Transverse colon (tissue), 4 donors: Measurements from ENCODE around the gene RCC2.

ENCODE experiments used
- EP300 ChIP-seq: sonication (generic); formaldehyde crosslinking; IDR thresholded peaks from one replicate; pipeline ENCODE4 v1.6.1; 2017; ENCODE audit warnings: antibody characterized with exemption, low read depth
- POLR2A ChIP-seq: fragments of 450-650 bp; IDR thresholded peaks from one replicate; pipeline ENCODE4 v1.6.1; 2016; ENCODE audit warnings: antibody characterized with exemption, mild to moderate bottlenecking, moderate library complexity
- POLR2AphosphoS5 ChIP-seq, 3 donors: sonication (generic); formaldehyde crosslinking; IDR thresholded peaks; one replicate each; pipeline ENCODE4 v1.6.1; 2016; ENCODE audit warnings: antibody characterized with exemption in 3 of 3
- TF ChIP-seq, protein P1 (sequence below), 5 experiments: fragments of 200-600 bp in 3 of 5; fragments of 450-650 bp in 2 of 5; sonication (generic) in 3 of 5; IDR thresholded peaks; 1 replicate in 2 of 5; 2 replicates in 3 of 5; pipeline ENCODE4 v1.5.1; 2016 to 2017; ENCODE audit warnings: antibody characterized with exemption in 5 of 5, inconsistent platforms in 3 of 5, mild to moderate bottlenecking in 2 of 5, moderate library complexity in 1 of 5

DNA sequence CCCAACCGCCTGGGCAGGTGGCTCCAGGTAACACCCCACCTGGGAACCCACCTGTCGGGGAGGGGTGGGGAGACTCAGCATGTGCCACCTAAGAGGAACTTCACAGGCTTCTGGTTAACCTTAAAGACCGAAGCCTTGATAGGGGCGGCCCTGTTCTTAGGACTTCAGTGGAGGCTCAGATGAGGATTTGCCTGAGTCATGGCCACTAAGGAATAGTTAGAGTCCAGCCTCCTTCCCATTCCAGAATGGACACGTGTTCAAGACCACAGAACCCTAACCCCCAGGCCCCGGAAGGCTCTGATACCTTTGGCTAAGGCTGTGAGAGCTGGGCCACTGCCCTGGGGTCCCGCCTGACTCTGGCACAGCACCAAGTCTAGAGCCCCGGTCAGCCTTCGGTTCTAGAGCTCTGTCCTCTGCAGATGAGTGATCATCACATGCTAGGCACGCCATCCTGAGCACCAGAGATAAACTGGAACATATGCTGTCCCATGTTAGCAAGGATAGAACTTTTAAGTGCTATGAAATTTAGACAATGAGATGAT lies 47.2 kb downstream of the RCC2 start:
- TF ChIP-seq EP300 = no peak
- TF ChIP-seq POLR2A = no peak
- TF ChIP-seq, protein P1, sequence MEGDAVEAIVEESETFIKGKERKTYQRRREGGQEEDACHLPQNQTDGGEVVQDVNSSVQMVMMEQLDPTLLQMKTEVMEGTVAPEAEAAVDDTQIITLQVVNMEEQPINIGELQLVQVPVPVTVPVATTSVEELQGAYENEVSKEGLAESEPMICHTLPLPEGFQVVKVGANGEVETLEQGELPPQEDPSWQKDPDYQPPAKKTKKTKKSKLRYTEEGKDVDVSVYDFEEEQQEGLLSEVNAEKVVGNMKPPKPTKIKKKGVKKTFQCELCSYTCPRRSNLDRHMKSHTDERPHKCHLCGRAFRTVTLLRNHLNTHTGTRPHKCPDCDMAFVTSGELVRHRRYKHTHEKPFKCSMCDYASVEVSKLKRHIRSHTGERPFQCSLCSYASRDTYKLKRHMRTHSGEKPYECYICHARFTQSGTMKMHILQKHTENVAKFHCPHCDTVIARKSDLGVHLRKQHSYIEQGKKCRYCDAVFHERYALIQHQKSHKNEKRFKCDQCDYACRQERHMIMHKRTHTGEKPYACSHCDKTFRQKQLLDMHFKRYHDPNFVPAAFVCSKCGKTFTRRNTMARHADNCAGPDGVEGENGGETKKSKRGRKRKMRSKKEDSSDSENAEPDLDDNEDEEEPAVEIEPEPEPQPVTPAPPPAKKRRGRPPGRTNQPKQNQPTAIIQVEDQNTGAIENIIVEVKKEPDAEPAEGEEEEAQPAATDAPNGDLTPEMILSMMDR (IDR thresholded peaks at IDR 0.05) = no peak
- TF ChIP-seq POLR2AphosphoS5 (IDR thresholded peaks at IDR 0.05) = no peak
